Measurements from ENCODE around the gene MDP1. TPM values are rescaled to one million over a fixed set of nuclear protein-coding genes. Genes with fewer than 3 reads are reported as not detected.
A peak's percentile ranks its signal among the peaks of the same experiment; 100 is the strongest.
"Not testable (repeated sequence)": the region's sequence is repeated elsewhere in the genome, so short reads cannot be mapped to it uniquely, and the experiment has no call there.

Gene MDP1
- total RNA-seq, 3 donors from 2014 or later, result 11.1 to 14.8 (median 13.2) TPM

- intact Hi-C loops (cut with DNase I, micrococcal nuclease), result no loop called here
- no peak for TF ChIP-seq CTCF (IDR thresholded peaks at IDR 0.05)
- Histone ChIP-seq H3K4me1 (ENCODE audit: low read depth) (peaks cover 12% of the 10 kb centered on the region), H3K36me3 (ENCODE audit: low read depth) (no peaks in the 10 kb centered on the region), H3K9me3 (no peaks in the 10 kb centered on the region), H3K4me3 (peak overlapping the region; percentile 71)
- DNase-seq (no peak), ATAC-seq (peak; percentile 39)
Observed at GRCh38 chr14:24231263-24232120, 15.6 kb upstream of the MDP1 start.

- H3K4me1 ChIP-seq (ENCODE audit: low read depth), result peaks cover 12% of the 10 kb centered on the region
- intact Hi-C loops (cut with DNase I, micrococcal nuclease), result no loop called here
- no peaks in the 10 kb centered on the region for H3K9me3 ChIP-seq
- H3K36me3 ChIP-seq (ENCODE audit: low read depth), result no peaks in the 10 kb centered on the region
- DNase-seq (no peak), ATAC-seq (no peak)
- H3K4me3 ChIP-seq, result no peak overlapping the region
- no peak for TF ChIP-seq CTCF (IDR thresholded peaks at IDR 0.05)
Observed at GRCh38 chr14:24228902-24229301, 13.0 kb upstream of the MDP1 start.

- no peak for TF ChIP-seq CTCF (IDR thresholded peaks at IDR 0.05)
- Histone ChIP-seq H3K36me3 (ENCODE audit: low read depth) (no peaks in the 10 kb centered on the region), H3K4me1 (ENCODE audit: low read depth) (peaks cover 6% of the 10 kb centered on the region), H3K9me3 (no peaks in the 10 kb centered on the region), H3K4me3 (no peak overlapping the region)
- no peak for ATAC-seq
- intact Hi-C loops (cut with DNase I, micrococcal nuclease), result no loop called here
- DNase-seq, result no peak
Observed at GRCh38 chr14:24226473-24226872, 10.6 kb upstream of the MDP1 start.

GRCh38 chr14:24224618-24225071, 8.8 kb upstream of the MDP1 start:
- ATAC-seq (no peak), DNase-seq (no peak)
- Histone ChIP-seq H3K36me3 (ENCODE audit: low read depth) (no peaks in the 10 kb centered on the region), H3K4me1 (ENCODE audit: low read depth) (no peaks in the 10 kb centered on the region), H3K4me3 (no peak overlapping the region), H3K9me3 (no peaks in the 10 kb centered on the region)
- intact Hi-C loops (cut with DNase I, micrococcal nuclease), result no loop called here
- TF ChIP-seq CTCF (IDR thresholded peaks at IDR 0.05), result no peak

GRCh38 chr14:24222987-24223386, 7.1 kb upstream of the MDP1 start:
- H3K9me3 ChIP-seq; intact Hi-C loops (cut with DNase I, micrococcal nuclease); H3K4me1 ChIP-seq (ENCODE audit: low read depth); DNase-seq; H3K4me3 ChIP-seq; H3K36me3 ChIP-seq (ENCODE audit: low read depth); ATAC-seq: not testable (repeated sequence)

- Histone ChIP-seq H3K36me3 (ENCODE audit: low read depth) (no peaks in the 10 kb centered on the region), H3K4me1 (ENCODE audit: low read depth) (peaks cover 6% of the 10 kb centered on the region), H3K4me3 (no peak overlapping the region), H3K9me3 (no peaks in the 10 kb centered on the region)
- intact Hi-C loops (cut with DNase I, micrococcal nuclease), result no loop called here
- ATAC-seq (no peak), DNase-seq (no peak)
- TF ChIP-seq CTCF (IDR thresholded peaks at IDR 0.05), result no peak
Observed at GRCh38 chr14:24219521-24219920, 3.7 kb upstream of the MDP1 start.

All from mucosa of descending colon (tissue), 3 donors.